GM18951 (cell line): Measurements from ENCODE around the gene AMELY.
"Not testable (repeated sequence)": the region's sequence is repeated elsewhere in the genome, so short reads cannot be mapped to it uniquely, and the experiment has no call there.

Experiments
- POLR2A ChIP-seq: IDR thresholded peaks from 4 replicates; pipeline ENCODE4 v1.6.1; 2011; ENCODE audit warnings: mild to moderate bottlenecking; ENCODE audit not compliant: insufficient read length, insufficient read depth; ENCODE audit errors: extremely low read depth
- in situ Hi-C: fragments of 300-500 bp; cut with MboI; formaldehyde crosslinking; loops from one replicate; pipeline ENCODE4 v1.12.0; 2022; ENCODE audit warnings: low sequenced_read_pairs, mixed read lengths, inconsistent platforms; ENCODE audit not compliant: unreplicated experiment

Gene AMELY

GRCh38 chrY:6907591-6907990 lies 4.0 kb downstream of the AMELY start:
- TF ChIP-seq POLR2A, result no peak
- in situ Hi-C loops, result no loop called here

GRCh38 chrY:6902116-6902515 lies 9.4 kb downstream of the AMELY start:
- in situ Hi-C loops, result not testable (repeated sequence)

- in situ Hi-C loops, result no loop called here
- TF ChIP-seq POLR2A, result no peak
Observed at GRCh38 chrY:6895236-6895635, 16.3 kb downstream of the AMELY start.

- in situ Hi-C loops, result no loop called here
- TF ChIP-seq POLR2A, result no peak
Observed at GRCh38 chrY:6894496-6894895, 17.1 kb downstream of the AMELY start.

- no peak for TF ChIP-seq POLR2A
- in situ Hi-C loops, result no loop called here
Observed at GRCh38 chrY:6849384-6849783, 62.2 kb downstream of the AMELY start.

- in situ Hi-C loops, result not testable (repeated sequence)
Observed at GRCh38 chrY:6842650-6843049, 68.9 kb downstream of the AMELY start.
